Spleen (tissue), 7 donors: ENCODE results near the gene SERINC1.

Experiments used
- POLR2A ChIP-seq, 3 donors: fragments of 450-650 bp; IDR thresholded peaks; one replicate each; pipeline ENCODE4 v1.5.1; 2017; ENCODE audit warnings: antibody characterized with exemption in 3 of 3, mild to moderate bottlenecking in 1 of 3
- TF ChIP-seq, protein P1 (sequence below), 11 experiments: fragments of 200-600 bp in 7 of 11; fragments of 450-650 bp in 4 of 11; sonication (generic) in 4 of 11; IDR thresholded peaks in 8 of 11; conservative IDR thresholded peaks in 3 of 11; 1 replicate in 7 of 11; 2 replicates in 4 of 11; pipeline versions ENCODE4 v1.4.0 to v1.8.0; 2016 to 2021; ENCODE audit warnings: antibody characterized with exemption in 11 of 11, inconsistent platforms in 4 of 11, mild to moderate bottlenecking in 1 of 11
- donor health status: DM: no; HTN: no; CAD: no; lungs with moderate emphysema.
- donor health status: DM: no; HTN: no; CAD: no.
- donor health status: DM: no; HTN: no; CAD: no.

GRCh38 chr6:122476131-122476530, 4.5 kb upstream of the SERINC1 start:
- TF ChIP-seq, protein P1, sequence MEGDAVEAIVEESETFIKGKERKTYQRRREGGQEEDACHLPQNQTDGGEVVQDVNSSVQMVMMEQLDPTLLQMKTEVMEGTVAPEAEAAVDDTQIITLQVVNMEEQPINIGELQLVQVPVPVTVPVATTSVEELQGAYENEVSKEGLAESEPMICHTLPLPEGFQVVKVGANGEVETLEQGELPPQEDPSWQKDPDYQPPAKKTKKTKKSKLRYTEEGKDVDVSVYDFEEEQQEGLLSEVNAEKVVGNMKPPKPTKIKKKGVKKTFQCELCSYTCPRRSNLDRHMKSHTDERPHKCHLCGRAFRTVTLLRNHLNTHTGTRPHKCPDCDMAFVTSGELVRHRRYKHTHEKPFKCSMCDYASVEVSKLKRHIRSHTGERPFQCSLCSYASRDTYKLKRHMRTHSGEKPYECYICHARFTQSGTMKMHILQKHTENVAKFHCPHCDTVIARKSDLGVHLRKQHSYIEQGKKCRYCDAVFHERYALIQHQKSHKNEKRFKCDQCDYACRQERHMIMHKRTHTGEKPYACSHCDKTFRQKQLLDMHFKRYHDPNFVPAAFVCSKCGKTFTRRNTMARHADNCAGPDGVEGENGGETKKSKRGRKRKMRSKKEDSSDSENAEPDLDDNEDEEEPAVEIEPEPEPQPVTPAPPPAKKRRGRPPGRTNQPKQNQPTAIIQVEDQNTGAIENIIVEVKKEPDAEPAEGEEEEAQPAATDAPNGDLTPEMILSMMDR (IDR thresholded peaks at IDR 0.05 in 8 of 11, conservative IDR thresholded peaks at IDR 0.05 in 3 of 11), result peak in 8 of 11 experiments; percentile 30 to 58 (median 46)
- TF ChIP-seq POLR2A (IDR thresholded peaks at IDR 0.05), result no peak
